ENCODE results near the gene STEEP1. TPM values are rescaled to one million over a fixed set of nuclear protein-coding genes. Genes with fewer than 3 reads are reported as not detected.

Gene STEEP1
- polyA plus RNA-seq, 2 of the 4 experiments (the other 2 are of a cell fraction), result 37.8 to 40.7 TPM

DNA sequence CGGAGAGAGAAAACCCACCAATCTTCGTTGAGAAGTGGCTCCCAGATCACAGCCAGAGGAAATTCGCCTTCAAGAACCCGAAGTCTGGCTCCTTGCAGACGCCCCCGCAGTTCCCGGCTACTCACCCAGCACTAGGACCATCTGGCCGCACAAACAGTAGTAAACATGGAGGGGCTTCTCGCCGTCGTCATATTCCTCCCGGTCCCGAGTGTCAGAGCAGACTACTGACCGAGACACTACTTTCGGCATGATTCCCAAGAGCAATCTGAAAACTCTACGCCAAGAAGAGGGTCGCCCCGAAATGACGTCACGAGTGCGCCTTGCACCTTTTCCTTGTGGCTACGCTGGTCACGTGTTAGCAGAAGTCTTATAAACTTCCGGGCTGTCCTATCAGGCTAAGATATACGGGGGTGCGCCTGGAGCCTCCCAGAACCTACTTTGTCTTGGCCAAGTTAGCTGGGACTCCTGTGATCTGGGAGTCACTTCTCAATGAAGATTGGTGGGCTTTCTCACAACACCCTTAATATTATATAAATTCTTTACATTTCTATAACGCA is at the start of gene STEEP1 (continued):
- TF ChIP-seq, protein P1, sequence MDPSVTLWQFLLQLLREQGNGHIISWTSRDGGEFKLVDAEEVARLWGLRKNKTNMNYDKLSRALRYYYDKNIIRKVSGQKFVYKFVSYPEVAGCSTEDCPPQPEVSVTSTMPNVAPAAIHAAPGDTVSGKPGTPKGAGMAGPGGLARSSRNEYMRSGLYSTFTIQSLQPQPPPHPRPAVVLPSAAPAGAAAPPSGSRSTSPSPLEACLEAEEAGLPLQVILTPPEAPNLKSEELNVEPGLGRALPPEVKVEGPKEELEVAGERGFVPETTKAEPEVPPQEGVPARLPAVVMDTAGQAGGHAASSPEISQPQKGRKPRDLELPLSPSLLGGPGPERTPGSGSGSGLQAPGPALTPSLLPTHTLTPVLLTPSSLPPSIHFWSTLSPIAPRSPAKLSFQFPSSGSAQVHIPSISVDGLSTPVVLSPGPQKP (IDR thresholded peaks at IDR 0.05; ENCODE audit: low read depth, low read length), result no peak
- no peak for TF ChIP-seq REST (IDR thresholded peaks at IDR 0.05)
- TF ChIP-seq NR3C1 (IDR thresholded peaks at IDR 0.05), result no peak
- TF ChIP-seq HEYL (CRISPR knock-in tag; IDR thresholded peaks at IDR 0.05), result no peak
- no peak for TF ChIP-seq MYC (IDR thresholded peaks at IDR 0.05; ENCODE audit: borderline replicate concordance, low read length)
- TF ChIP-seq, protein P2, sequence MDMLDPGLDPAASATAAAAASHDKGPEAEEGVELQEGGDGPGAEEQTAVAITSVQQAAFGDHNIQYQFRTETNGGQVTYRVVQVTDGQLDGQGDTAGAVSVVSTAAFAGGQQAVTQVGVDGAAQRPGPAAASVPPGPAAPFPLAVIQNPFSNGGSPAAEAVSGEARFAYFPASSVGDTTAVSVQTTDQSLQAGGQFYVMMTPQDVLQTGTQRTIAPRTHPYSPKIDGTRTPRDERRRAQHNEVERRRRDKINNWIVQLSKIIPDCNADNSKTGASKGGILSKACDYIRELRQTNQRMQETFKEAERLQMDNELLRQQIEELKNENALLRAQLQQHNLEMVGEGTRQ (IDR thresholded peaks at IDR 0.05), result peak; percentile 93
- TF ChIP-seq HMGXB4 (CRISPR knock-in tag; IDR thresholded peaks at IDR 0.05; ENCODE audit: borderline replicate concordance), result no peak
- TF ChIP-seq HOXB5 (CRISPR knock-in tag; IDR thresholded peaks at IDR 0.05), result no peak
- TF ChIP-seq ZNF302 (CRISPR knock-in tag; IDR thresholded peaks at IDR 0.05), result no peak
- TF ChIP-seq JUNB (IDR thresholded peaks at IDR 0.05), result no peak
- TF ChIP-seq TP53 (CRISPR knock-in tag; IDR thresholded peaks at IDR 0.05), result no peak
- TF ChIP-seq MAZ (IDR thresholded peaks at IDR 0.05; ENCODE audit: borderline replicate concordance, low read depth, low read length), result no peak
- TF ChIP-seq CHD4 (IDR thresholded peaks at IDR 0.05; ENCODE audit: borderline replicate concordance), result no peak
- TF ChIP-seq PHF8 (IDR thresholded peaks at IDR 0.05; ENCODE audit: borderline replicate concordance, low read depth), result peak; percentile 43; the same call in 1 of the 2 replicates
- TF ChIP-seq E2F6 (IDR thresholded peaks at IDR 0.05; ENCODE audit: borderline replicate concordance, low read depth), result no peak
- TF ChIP-seq CHD2 (IDR thresholded peaks at IDR 0.05; ENCODE audit: low read length, partially characterized antibody), result no peak
- TF ChIP-seq ZSCAN20 (CRISPR knock-in tag; IDR thresholded peaks at IDR 0.05), result no peak
- no peak for TF ChIP-seq RARB (CRISPR knock-in tag; IDR thresholded peaks at IDR 0.05)

DNA sequence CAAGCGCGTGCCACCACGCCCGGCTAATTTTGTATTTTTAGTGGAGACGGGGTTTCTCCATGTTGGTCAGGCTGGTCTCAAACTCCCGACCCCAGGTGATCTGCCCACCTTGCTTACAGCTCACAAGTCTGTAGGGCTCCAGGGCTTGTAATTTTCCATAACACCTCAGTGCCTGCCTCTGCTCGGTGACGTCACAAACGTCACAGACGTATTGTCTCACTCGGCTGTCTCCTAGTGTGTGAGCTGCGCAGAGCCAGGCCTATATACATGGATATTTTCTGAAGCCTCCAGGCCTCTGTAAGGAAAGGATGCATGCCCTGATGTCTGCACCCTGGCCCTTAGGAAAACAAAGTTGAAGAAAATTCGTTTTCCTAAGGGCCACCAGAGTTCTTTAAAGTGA is 49.6 kb upstream of the STEEP1 start:
- POLR2A ChIA-PET, result no interaction called here
- 80% methylated on average over 11 of the region's 13 CpGs for WGBS (ENCODE audit: missing lambda C conversion rate)

More for the DNA sequence above, 49.6 kb upstream of the STEEP1 start:
- FAIRE-seq (no peak), DNase-seq (ENCODE audit: low read depth in 1 of 2, low spot score in 1 of 2) (no peak), ATAC-seq (no peak)
- TF ChIP-seq EHMT2 (IDR thresholded peaks at IDR 0.05; ENCODE audit: low read depth) (no peak), JUNB (IDR thresholded peaks at IDR 0.05) (no peak), TP53 (CRISPR knock-in tag; IDR thresholded peaks at IDR 0.05) (no peak), NFE2L2 (conservative IDR thresholded peaks at IDR 0.05; ENCODE audit: low read length) (no peak), SMC3 (IDR thresholded peaks at IDR 0.05) (no peak), KDM1A (IDR thresholded peaks at IDR 0.05; ENCODE audit: low read depth) (no peak)
- TF ChIP-seq, protein P1 (IDR thresholded peaks at IDR 0.05; ENCODE audit: low read depth, low read length), result no peak
- H3K4me3 ChIP-seq, result no peak overlapping the region
- no peak overlapping the region for H3K27ac ChIP-seq
- no peak overlapping the region for H3K4me2 ChIP-seq
- CTCF ChIA-PET, result interaction anchor here (0.6 kb wide), 1 partner anchor 113 kb away, joined by 3 read pairs; no protein-coding TSS in a partner anchor
- H3K4me1 ChIP-seq, result no peaks in the 10 kb centered on the region
- H3K9me3 ChIP-seq, result no peaks in the 10 kb centered on the region
